ENCODE measurements around the gene KRT80. TPM values are rescaled to one million over a fixed set of nuclear protein-coding genes. Genes with fewer than 3 reads are reported as not detected.

The KRT80 gene
- total RNA-seq, 1 donor from 2014 or later, result 10.7 TPM

DNA sequence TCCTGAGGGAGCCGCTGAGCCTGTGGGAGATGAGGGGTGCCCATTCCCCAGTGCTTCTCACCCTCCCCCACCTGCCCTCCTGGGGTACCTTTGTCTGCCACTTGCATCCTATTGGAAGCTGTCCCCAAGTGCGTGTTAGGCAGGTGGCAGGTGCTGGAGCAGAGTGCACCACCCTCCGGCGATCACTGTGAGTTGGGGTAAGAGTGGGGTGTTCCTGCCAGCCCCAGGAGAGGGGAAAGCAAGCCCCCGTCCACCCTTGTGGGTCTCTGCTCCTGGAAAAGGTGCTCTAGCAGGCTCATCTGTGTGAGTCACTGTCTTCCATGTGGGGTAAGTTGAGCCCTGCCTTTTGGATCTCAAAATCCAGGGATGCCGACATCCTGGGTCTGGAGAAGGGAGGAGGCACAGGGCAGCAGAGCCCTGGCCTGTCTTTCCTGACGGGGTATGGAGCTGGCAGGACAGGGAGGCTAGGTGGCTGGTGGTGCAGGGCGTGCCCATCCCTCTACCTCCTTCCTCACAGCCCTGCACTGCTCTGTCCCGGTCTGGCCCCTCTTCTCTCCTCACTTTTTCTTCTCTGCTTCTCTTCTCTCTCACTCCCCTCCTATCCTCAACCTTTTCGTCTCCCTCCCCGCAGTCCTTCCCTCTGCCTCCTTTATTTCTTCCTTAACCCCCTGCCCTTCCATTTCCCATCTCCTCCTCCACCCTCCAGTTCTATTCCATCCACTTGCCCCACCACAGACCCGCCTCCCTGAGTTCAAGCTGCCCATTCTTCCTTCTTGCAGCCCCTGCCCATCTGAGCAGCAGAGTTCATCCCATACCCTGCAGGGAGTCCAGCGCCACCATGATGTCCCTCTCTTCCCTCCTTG is 21.1 kb upstream of the KRT80 start:
- DNase-seq (ENCODE audit: low spot score), result peak; percentile 59
- no peak overlapping the region for H3K4me3 Mint-ChIP-seq (ENCODE audit: unreplicated experiment)
- H3K4me1 Mint-ChIP-seq (ENCODE audit: low read depth), result peaks cover 50% of the 10 kb centered on the region
- H3K27me3 Mint-ChIP-seq (ENCODE audit: low read depth), result no peaks in the 10 kb centered on the region
- H3K9me3 Mint-ChIP-seq (ENCODE audit: low read depth), result no peaks in the 10 kb centered on the region
- H3K27ac Mint-ChIP-seq (ENCODE audit: unreplicated experiment), result no peak overlapping the region
- no peaks in the 10 kb centered on the region for H3K36me3 Mint-ChIP-seq (ENCODE audit: low read depth)
- TF ChIP-seq CTCF (IDR thresholded peaks at IDR 0.05), result no peak

DNA sequence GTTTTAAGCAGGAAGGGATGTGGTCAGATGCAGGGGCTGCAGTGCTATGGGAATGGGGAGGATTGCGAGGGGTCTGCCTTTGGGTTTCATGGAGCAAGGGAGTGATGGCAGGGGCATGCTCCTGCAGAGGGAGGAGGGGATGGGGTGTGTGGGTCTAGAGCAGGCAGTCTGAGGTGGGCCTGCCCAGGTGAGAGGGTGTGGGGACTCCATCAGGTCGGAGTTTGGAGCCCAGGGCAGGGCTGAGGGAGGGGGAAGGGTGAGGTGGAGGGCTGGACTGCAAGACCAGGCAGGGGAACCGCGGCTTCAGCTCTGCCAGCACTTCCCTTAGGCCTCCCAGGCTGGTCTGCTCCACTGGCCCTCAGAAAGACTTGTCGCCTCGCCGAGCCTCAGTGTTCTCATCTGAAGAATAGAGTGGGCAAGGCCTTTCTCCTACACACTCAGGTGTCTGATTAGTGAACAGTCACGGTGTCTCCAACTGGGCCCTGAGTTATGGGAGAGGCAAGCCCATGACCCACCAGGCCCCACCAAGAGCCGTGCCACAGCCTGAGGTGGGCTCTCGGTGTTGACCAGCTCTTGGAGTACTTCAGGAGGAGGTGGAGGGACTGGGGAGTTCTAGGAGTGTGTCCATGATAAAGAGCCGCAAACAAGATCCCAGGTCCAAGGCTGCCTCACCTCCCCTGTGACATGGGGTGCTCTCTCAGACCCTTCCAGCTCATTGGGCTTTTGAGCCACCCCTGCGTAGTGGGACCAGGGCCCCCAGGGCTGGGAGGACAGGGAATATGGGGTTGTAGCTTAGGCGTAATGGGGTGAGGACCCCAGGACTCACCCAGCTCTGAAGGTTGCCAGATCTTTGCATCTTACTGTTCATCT is 20.1 kb upstream of the KRT80 start:
- Mint-ChIP-seq H3K27ac (ENCODE audit: unreplicated experiment) (no peak overlapping the region), H3K4me1 (ENCODE audit: low read depth) (peaks cover 51% of the 10 kb centered on the region), H3K36me3 (ENCODE audit: low read depth) (no peaks in the 10 kb centered on the region), H3K27me3 (ENCODE audit: low read depth) (no peaks in the 10 kb centered on the region), H3K9me3 (ENCODE audit: low read depth) (no peaks in the 10 kb centered on the region), H3K4me3 (ENCODE audit: unreplicated experiment) (no peak overlapping the region)
- DNase-seq (ENCODE audit: low spot score), result peak; percentile 68
- TF ChIP-seq CTCF (IDR thresholded peaks at IDR 0.05), result no peak

- no peaks in the 10 kb centered on the region for H3K27me3 Mint-ChIP-seq (ENCODE audit: low read depth)
- peaks cover 53% of the 10 kb centered on the region for H3K4me1 Mint-ChIP-seq (ENCODE audit: low read depth)
- no peak overlapping the region for H3K4me3 Mint-ChIP-seq (ENCODE audit: unreplicated experiment)
- no peak for TF ChIP-seq CTCF (IDR thresholded peaks at IDR 0.05)
- DNase-seq (ENCODE audit: low spot score), result peak; percentile 77
- H3K36me3 Mint-ChIP-seq (ENCODE audit: low read depth), result no peaks in the 10 kb centered on the region
- H3K27ac Mint-ChIP-seq (ENCODE audit: unreplicated experiment), result no peak overlapping the region
- no peaks in the 10 kb centered on the region for H3K9me3 Mint-ChIP-seq (ENCODE audit: low read depth)
These were observed 19.3 kb upstream of the KRT80 start for GRCh38 chr12:52210925-52211650.

GRCh38 chr12:52210186-52210924 is 18.5 kb upstream of the KRT80 start:
- Mint-ChIP-seq H3K4me3 (ENCODE audit: unreplicated experiment) (no peak overlapping the region), H3K36me3 (ENCODE audit: low read depth) (no peaks in the 10 kb centered on the region), H3K27ac (ENCODE audit: unreplicated experiment) (no peak overlapping the region), H3K4me1 (ENCODE audit: low read depth) (peaks cover 53% of the 10 kb centered on the region), H3K27me3 (ENCODE audit: low read depth) (no peaks in the 10 kb centered on the region), H3K9me3 (ENCODE audit: low read depth) (no peaks in the 10 kb centered on the region)
- no peak for TF ChIP-seq CTCF (IDR thresholded peaks at IDR 0.05)
- peak; percentile 27 for DNase-seq (ENCODE audit: low spot score)
